ENCODE data around the gene AACS. TPM values are rescaled to one million over a fixed set of nuclear protein-coding genes. Genes with fewer than 3 reads are reported as not detected.

Gene AACS
- total and polyA plus RNA-seq, 4 donors, result 3.4 to 13.6 (median 7.3) TPM

- peaks cover 0 to 5% (median 0%) of the 10 kb centered on the region in 4 donors for H3K27me3 ChIP-seq (ENCODE audit: control insufficient read depth in 4 of 4, insufficient read depth in 4 of 4, low read length in 3 of 4)
- no peak overlapping the region for H3K27ac ChIP-seq (ENCODE audit: low read depth in 1 of 2, low read length in 2 of 2)
- H3K4me3 ChIP-seq (ENCODE audit: low read depth in 1 of 3, low read length in 3 of 3), result no peak overlapping the region
- H3K4me1 ChIP-seq (ENCODE audit: control insufficient read depth in 4 of 4, insufficient read depth in 4 of 4, low read length in 3 of 4), result no peaks in the 10 kb centered on the region
- no peaks in the 10 kb centered on the region for H3K9me3 ChIP-seq (ENCODE audit: control insufficient read depth in 4 of 4, low read length in 3 of 4)
- TF ChIP-seq REST (IDR thresholded peaks at IDR 0.05) (no peak), HNF4A (conservative IDR thresholded peaks at IDR 0.05) (no peak), SP1 (IDR thresholded peaks at IDR 0.05) (no peak), NR2F2 (IDR thresholded peaks at IDR 0.05) (no peak), GABPA (IDR thresholded peaks at IDR 0.05 in 1 of 2, conservative IDR thresholded peaks at IDR 0.05 in 1 of 2) (no peak), ZBTB33 (IDR thresholded peaks at IDR 0.05) (no peak), YY1 (IDR thresholded peaks at IDR 0.05) (no peak), RAD21 (IDR thresholded peaks at IDR 0.05) (no peak), FOXA1 (IDR thresholded peaks at IDR 0.05) (no peak), ATF3 (IDR thresholded peaks at IDR 0.05) (no peak), EGR1 (IDR thresholded peaks at IDR 0.05; ENCODE audit: low read depth in 2 of 2) (no peak), FOXA2 (IDR thresholded peaks at IDR 0.05) (no peak), HNF4G (IDR thresholded peaks at IDR 0.05) (no peak), RXRA (IDR thresholded peaks at IDR 0.05) (no peak), MAX (IDR thresholded peaks at IDR 0.05) (no peak)
- H3K9ac ChIP-seq (ENCODE audit: low read depth in 1 of 2, low read length in 2 of 2), result no peak overlapping the region
- no peaks in the 10 kb centered on the region for H3K36me3 ChIP-seq (ENCODE audit: control insufficient read depth in 4 of 4, insufficient read depth in 3 of 4, low read depth in 1 of 4, low read length in 3 of 4)
- WGBS, result 90% methylated on average over 3 of the region's 3 CpGs
- no peak for DNase-seq (ENCODE audit: low spot score)
These were observed 102.4 kb downstream of the AACS start for GRCh38 chr12:125167658-125168057.

- no peak overlapping the region for H3K9ac ChIP-seq (ENCODE audit: low read depth in 1 of 2, low read length in 2 of 2)
- TF ChIP-seq TAF1 (conservative IDR thresholded peaks at IDR 0.05) (no peak), MAX (IDR thresholded peaks at IDR 0.05) (no peak), RXRA (IDR thresholded peaks at IDR 0.05) (no peak), YY1 (IDR thresholded peaks at IDR 0.05) (no peak), GABPA (IDR thresholded peaks at IDR 0.05 in 1 of 2, conservative IDR thresholded peaks at IDR 0.05 in 1 of 2) (no peak), NR2F2 (IDR thresholded peaks at IDR 0.05) (no peak), RAD21 (IDR thresholded peaks at IDR 0.05) (no peak), REST (IDR thresholded peaks at IDR 0.05) (no peak), EGR1 (IDR thresholded peaks at IDR 0.05; ENCODE audit: low read depth in 2 of 2) (no peak), HNF4G (IDR thresholded peaks at IDR 0.05) (no peak), JUND (IDR thresholded peaks at IDR 0.05) (no peak), HNF4A (conservative IDR thresholded peaks at IDR 0.05) (no peak), ZBTB33 (IDR thresholded peaks at IDR 0.05) (no peak), FOXA1 (IDR thresholded peaks at IDR 0.05) (no peak), FOXA2 (IDR thresholded peaks at IDR 0.05) (no peak), SP1 (IDR thresholded peaks at IDR 0.05) (no peak), ATF3 (IDR thresholded peaks at IDR 0.05) (no peak)
These were observed 104.2 kb downstream of the AACS start for GRCh38 chr12:125169451-125169850.

More at GRCh38 chr12:125169451-125169850, 104.2 kb downstream of the AACS start:
- 64% methylated on average over 2 of the region's 2 CpGs for WGBS
- DNase-seq (ENCODE audit: low spot score), result no peak
- no peak overlapping the region for H3K4me3 ChIP-seq (ENCODE audit: low read depth in 1 of 3, low read length in 3 of 3)
- H3K27ac ChIP-seq (ENCODE audit: low read depth in 1 of 2, low read length in 2 of 2), result no peak overlapping the region
- no peaks in the 10 kb centered on the region for H3K36me3 ChIP-seq (ENCODE audit: control insufficient read depth in 4 of 4, insufficient read depth in 3 of 4, low read depth in 1 of 4, low read length in 3 of 4)
- H3K4me1 ChIP-seq (ENCODE audit: control insufficient read depth in 4 of 4, insufficient read depth in 4 of 4, low read length in 3 of 4), result no peaks in the 10 kb centered on the region
- peaks cover 0 to 5% (median 0%) of the 10 kb centered on the region in 4 donors for H3K27me3 ChIP-seq (ENCODE audit: control insufficient read depth in 4 of 4, insufficient read depth in 4 of 4, low read length in 3 of 4)
- no peaks in the 10 kb centered on the region for H3K9me3 ChIP-seq (ENCODE audit: control insufficient read depth in 4 of 4, low read length in 3 of 4)
